HepG2 (cell line): Measurements from ENCODE around the gene ZBTB46. TPM values are rescaled to one million over a fixed set of nuclear protein-coding genes. Genes with fewer than 3 reads are reported as not detected.

ENCODE experiments used
- CAMTA2 ChIP-seq: sonication (generic); formaldehyde crosslinking; IDR thresholded peaks from 2 replicates; pipeline ENCODE4 v1.4.0; 2020; ENCODE audit warnings: mild to moderate bottlenecking, missing genetic modification reagents, borderline replicate concordance
- CTCF ChIP-seq: sonication (generic); formaldehyde crosslinking; IDR thresholded peaks from 2 replicates; pipeline ENCODE4 v1.5.0; 2020; ENCODE audit warnings: mild to moderate bottlenecking, missing genetic modification reagents, moderate library complexity
- DRAP1 ChIP-seq: IDR thresholded peaks from 2 replicates; pipeline ENCODE4 v1.6.1; 2016; ENCODE audit warnings: missing genetic modification reagents, missing compliant biosample characterization
- ETV6 ChIP-seq: sonication (generic); formaldehyde crosslinking; conservative IDR thresholded peaks from 2 replicates; pipeline ENCODE4 v1.4.0; 2020; ENCODE audit warnings: missing genetic modification reagents
- HMGXB4 ChIP-seq, 2 experiments: sonication (generic) in 1 of 2; formaldehyde crosslinking in 1 of 2; IDR thresholded peaks; 2 replicates each; pipeline versions ENCODE4 v1.4.0 to v1.6.1; 2018 to 2020; ENCODE audit warnings: missing genetic modification reagents in 2 of 2, borderline replicate concordance in 1 of 2, low read depth in 1 of 2, mild to moderate bottlenecking in 1 of 2, missing biosample characterization in 1 of 2
- KDM2A ChIP-seq: sonication (generic); formaldehyde crosslinking; IDR thresholded peaks from 2 replicates; pipeline ENCODE4 v1.4.0; 2020; ENCODE audit warnings: low read depth, missing genetic modification reagents, borderline replicate concordance
- KDM5B ChIP-seq: sonication (generic); formaldehyde crosslinking; IDR thresholded peaks from 2 replicates; pipeline ENCODE4 v1.4.0; 2020; ENCODE audit warnings: missing genetic modification reagents, mild to moderate bottlenecking, borderline replicate concordance
- LBX2 ChIP-seq: sonication (generic); formaldehyde crosslinking; IDR thresholded peaks from 2 replicates; pipeline ENCODE4 v1.5.0; 2020; ENCODE audit warnings: missing genetic modification reagents, mild to moderate bottlenecking, borderline replicate concordance
- SIN3A ChIP-seq: IDR thresholded peaks from 2 replicates; pipeline ENCODE4 v1.6.1; 2011; ENCODE audit warnings: low read depth, mild to moderate bottlenecking, control low read depth, low read length, borderline replicate concordance
- ZBTB38 ChIP-seq: sonication (generic); formaldehyde crosslinking; IDR thresholded peaks from 2 replicates; pipeline ENCODE4 v1.5.1; 2020; ENCODE audit warnings: mild to moderate bottlenecking, missing genetic modification reagents
- ZBTB7A ChIP-seq: sonication (generic); formaldehyde crosslinking; IDR thresholded peaks from 2 replicates; pipeline ENCODE4 v1.8.0; 2022; ENCODE audit warnings: mild to moderate bottlenecking, missing genetic modification reagents
- ZFP91 ChIP-seq: sonication (generic); formaldehyde crosslinking; IDR thresholded peaks from 2 replicates; pipeline ENCODE4 v1.9.0; 2022; ENCODE audit warnings: missing genetic modification reagents, mild to moderate bottlenecking, borderline replicate concordance
- ZMYM3 ChIP-seq: sonication (generic); formaldehyde crosslinking; IDR thresholded peaks from 2 replicates; pipeline ENCODE4 v1.5.1; 2020; ENCODE audit warnings: mild to moderate bottlenecking, missing genetic modification reagents
- ZNF691 ChIP-seq: sonication (generic); formaldehyde crosslinking; IDR thresholded peaks from 2 replicates; pipeline ENCODE4 v1.4.0; 2020; ENCODE audit warnings: missing genetic modification reagents, low read depth, mild to moderate bottlenecking, borderline replicate concordance
- ZNF768 ChIP-seq: sonication (generic); formaldehyde crosslinking; IDR thresholded peaks from 2 replicates; pipeline ENCODE4 v1.4.0; 2020; ENCODE audit warnings: missing genetic modification reagents
- polyA plus RNA-seq, 8 experiments: library from polyadenylated mRNA; depleted of rRNA in 3 of 8; stranded (reverse) in 7 of 8; unstranded in 1 of 8; fragments of >200 nt; fragmentation: Illumina TruSeq in 4 of 8; extraction: Trizol in 4 of 8; gene quantifications; 2 replicates each; pipeline versions ENCODE4 v1.2.1 to v1.2.3, GENCODE V29; 2011 to 2016; ENCODE audit warnings: low read depth in 4 of 8, missing spikeins in 1 of 8, mixed read lengths in 1 of 8; ENCODE audit not compliant: insufficient read depth in 1 of 8
- total RNA-seq, 5 experiments: library from RNA; depleted of rRNA; stranded (reverse); fragments of >200 nt; fragmentation: Illumina TruSeq; extraction: Trizol; gene quantifications; 2 replicates each; pipeline ENCODE4 v1.2.3, GENCODE V29; 2016; ENCODE audit warnings: low read depth in 1 of 5

The ZBTB46 gene
- total and polyA plus RNA-seq, 2 of the 13 experiments (the other 11 are each of a cell fraction or from before 2014, with no cell fraction given): 1.6 to 13.5 TPM

- TF ChIP-seq CTCF (peak; percentile 77), DRAP1 (CRISPR knock-in tag) (no peak), ZBTB38 (CRISPR knock-in tag) (peak; percentile 100), KDM5B (CRISPR knock-in tag) (peak; percentile 63; the same call in 1 of the 2 replicates), ZFP91 (peak; percentile 26; the same call in 1 of the 2 replicates), ZNF691 (no peak), ZMYM3 (CRISPR knock-in tag) (0 out of 2 replicates have a peak, but pooled peaks have one; percentile 29), SIN3A (no peak), ZNF768 (CRISPR knock-in tag) (peak; percentile 62; the same call in 1 of the 2 replicates), CAMTA2 (CRISPR knock-in tag) (0 out of 2 replicates have a peak, but pooled peaks have one; percentile 48), ZBTB7A (CRISPR knock-in tag) (peak; percentile 76; the same call in 1 of the 2 replicates), HMGXB4 (CRISPR knock-in tag; IDR thresholded peaks at IDR 0.05; ENCODE audit: borderline replicate concordance in 1 of 2, low read depth in 1 of 2) (peak in 1 of 2 experiments; percentile 48; a peak in 2 of 4 replicates), KDM2A (CRISPR knock-in tag) (no peak), LBX2 (CRISPR knock-in tag) (no peak), ETV6 (CRISPR knock-in tag) (0 out of 2 replicates have a peak, but pooled peaks have one; percentile 21)
Observed at GRCh38 chr20:63775096-63775978, 55.7 kb downstream of the ZBTB46 start (continued).
